Activated B cell treated with CpG ODN at 0.5 μM for 24 hours (primary cell): ENCODE data around the gene COL19A1. TPM values are rescaled to one million over a fixed set of nuclear protein-coding genes. Genes with fewer than 3 reads are reported as not detected.

Source experiments
- ATAC-seq: fragments of 200-7000 bp; cut with Tn5 transposase; one replicate; pipeline ENCODE4 v1.10.0; 2021; ENCODE audit warnings: low read depth, mild to moderate bottlenecking, moderate library complexity
- CTCF ChIA-PET: fragments of 350-600 bp; sonication (Branson Sonifier 250); formaldehyde crosslinking; loops from one replicate; lab custom pipeline; 2021; ENCODE audit warnings: antibody characterized with exemption; lab: Charles Lee
- POLR2A ChIA-PET: fragments of 350-600 bp; sonication (Branson Sonifier 250); formaldehyde crosslinking; loops from one replicate; lab custom pipeline; 2021; ENCODE audit warnings: antibody characterized with exemption; lab: Charles Lee
- DNase-seq: peaks from one replicate; pipeline ENCODE4 v3.0.0; 2022
- H3K27ac Mint-ChIP-seq: one replicate; pipeline ENCODE4 v1.8.0; 2020; ENCODE audit warnings: mixed read lengths
- H3K27me3 Mint-ChIP-seq: one replicate; pipeline ENCODE4 v1.8.0; 2021; ENCODE audit warnings: mixed read lengths
- H3K36me3 Mint-ChIP-seq: one replicate; pipeline ENCODE4 v1.8.0; 2021; ENCODE audit warnings: low read depth, mixed read lengths
- H3K4me1 Mint-ChIP-seq: one replicate; pipeline ENCODE4 v1.8.0; 2021; ENCODE audit warnings: mixed read lengths
- H3K4me3 Mint-ChIP-seq: one replicate; pipeline ENCODE4 v1.8.0; 2020; ENCODE audit warnings: mild to moderate bottlenecking, mixed read lengths
- H3K9me3 Mint-ChIP-seq: one replicate; pipeline ENCODE4 v1.8.0; 2020; ENCODE audit warnings: mixed read lengths
- CTCF ChIP-seq: fragments of 200-600 bp; IDR thresholded peaks from one replicate; pipeline ENCODE4 v1.8.0; 2022; ENCODE audit warnings: antibody characterized with exemption, mild to moderate bottlenecking
- intact Hi-C: fragments of 100-400 bp; cut with micrococcal nuclease; formaldehyde crosslinking; loops from one replicate; pipeline ENCODE4 v1.15.1; 2024
- total RNA-seq: library from RNA; stranded (reverse); gene quantifications from 2 replicates; pipeline ENCODE4 v1.2.3, GENCODE V29; 2022

The COL19A1 gene
- total RNA-seq, 1 donor from 2014 or later: 54.4 TPM

- intact Hi-C loops: no loop called here
- no peak for ATAC-seq
- H3K4me3 Mint-ChIP-seq: no peak overlapping the region
- H3K9me3 Mint-ChIP-seq: no peaks in the 10 kb centered on the region
- no peak overlapping the region for H3K27ac Mint-ChIP-seq
- no peaks in the 10 kb centered on the region for H3K36me3 Mint-ChIP-seq
- no peaks in the 10 kb centered on the region for H3K4me1 Mint-ChIP-seq
- no peak for DNase-seq
- no peak for TF ChIP-seq CTCF
- CTCF ChIA-PET: interaction anchor here (1.0 kb wide), 1 partner anchor 21 kb away, joined by 4 read pairs; no protein-coding TSS in a partner anchor
- POLR2A ChIA-PET: no interaction called here
- peaks cover 6% of the 10 kb centered on the region for H3K27me3 Mint-ChIP-seq
Measured at GRCh38 chr6:70241991-70242420, 375.6 kb downstream of the COL19A1 start.

GRCh38 chr6:70246118-70246517 lies 379.8 kb downstream of the COL19A1 start:
- Mint-ChIP-seq H3K36me3 (no peaks in the 10 kb centered on the region), H3K4me3 (no peak overlapping the region), H3K27ac (no peak overlapping the region), H3K4me1 (no peaks in the 10 kb centered on the region), H3K9me3 (no peaks in the 10 kb centered on the region), H3K27me3 (peaks cover 4% of the 10 kb centered on the region)
- no peak for TF ChIP-seq CTCF
- DNase-seq (no peak), ATAC-seq (no peak)
- ChIA-PET POLR2A (no interaction called here), CTCF (no interaction called here)
- intact Hi-C loops: no loop called here

GRCh38 chr6:70252604-70253003 lies 386.2 kb downstream of the COL19A1 start:
- no peak overlapping the region for H3K4me3 Mint-ChIP-seq
- TF ChIP-seq CTCF: no peak
- no peaks in the 10 kb centered on the region for H3K9me3 Mint-ChIP-seq
- H3K27me3 Mint-ChIP-seq: peaks cover 11% of the 10 kb centered on the region
- ATAC-seq: no peak
- CTCF ChIA-PET: no interaction called here
- no peak for DNase-seq
- no peaks in the 10 kb centered on the region for H3K36me3 Mint-ChIP-seq
- intact Hi-C loops: no loop called here
- POLR2A ChIA-PET: no interaction called here
- no peaks in the 10 kb centered on the region for H3K4me1 Mint-ChIP-seq
- H3K27ac Mint-ChIP-seq: no peak overlapping the region

- intact Hi-C loops: no loop called here
- ATAC-seq: no peak
- no peak overlapping the region for H3K4me3 Mint-ChIP-seq
- H3K36me3 Mint-ChIP-seq: no peaks in the 10 kb centered on the region
- no peak for TF ChIP-seq CTCF
- DNase-seq: no peak
- no peaks in the 10 kb centered on the region for H3K9me3 Mint-ChIP-seq
- peaks cover 7% of the 10 kb centered on the region for H3K27me3 Mint-ChIP-seq
- H3K4me1 Mint-ChIP-seq: no peaks in the 10 kb centered on the region
- CTCF ChIA-PET: no interaction called here
- H3K27ac Mint-ChIP-seq: no peak overlapping the region
- POLR2A ChIA-PET: no interaction called here
Measured at GRCh38 chr6:70253923-70254322, 387.6 kb downstream of the COL19A1 start.

- DNase-seq: no peak
- intact Hi-C loops: no loop called here
- H3K4me3 Mint-ChIP-seq: no peak overlapping the region
- peaks cover 10% of the 10 kb centered on the region for H3K27me3 Mint-ChIP-seq
- no peaks in the 10 kb centered on the region for H3K9me3 Mint-ChIP-seq
- TF ChIP-seq CTCF: no peak
- POLR2A ChIA-PET: no interaction called here
- H3K36me3 Mint-ChIP-seq: no peaks in the 10 kb centered on the region
- CTCF ChIA-PET: no interaction called here
- no peaks in the 10 kb centered on the region for H3K4me1 Mint-ChIP-seq
- no peak overlapping the region for H3K27ac Mint-ChIP-seq
- no peak for ATAC-seq
Measured at GRCh38 chr6:70254784-70255183, 388.4 kb downstream of the COL19A1 start.
